DMS 273 (cell line): ENCODE data around the gene DNM3.
"Not testable (repeated sequence)": the region's sequence is repeated elsewhere in the genome, so short reads cannot be mapped to it uniquely, and the experiment has no call there.

ENCODE experiments used
- DNase-seq: peaks from one replicate; lab custom pipeline; 2025; ENCODE audit not compliant: unreplicated experiment; lab: John Stamatoyannopoulos, UW

Gene DNM3

GRCh38 chr1:172018727-172019311 lies 177.5 kb downstream of the DNM3 start:
- no peak for DNase-seq

GRCh38 chr1:172019976-172020375 lies 178.7 kb downstream of the DNM3 start:
- no peak for DNase-seq

- no peak for DNase-seq
These were observed 183.2 kb downstream of the DNM3 start for GRCh38 chr1:172024516-172024915.

- DNase-seq: not testable (repeated sequence)
These were observed 183.8 kb downstream of the DNM3 start for GRCh38 chr1:172024944-172025738.

- no peak for DNase-seq
These were observed 199.2 kb downstream of the DNM3 start for GRCh38 chr1:172040466-172040865.

- DNase-seq: no peak
These were observed 199.8 kb downstream of the DNM3 start for GRCh38 chr1:172041102-172041501.

- DNase-seq: peak; percentile 40
These were observed 200.4 kb downstream of the DNM3 start for GRCh38 chr1:172041742-172042141.

- peak; percentile 11 for DNase-seq
These were observed 202.6 kb downstream of the DNM3 start for GRCh38 chr1:172043900-172044299.

GRCh38 chr1:172051898-172052297 lies 210.6 kb downstream of the DNM3 start:
- no peak for DNase-seq

GRCh38 chr1:172054172-172054571 lies 212.9 kb downstream of the DNM3 start:
- DNase-seq: peak; percentile 18

- DNase-seq: not testable (repeated sequence)
These were observed 214.6 kb downstream of the DNM3 start for GRCh38 chr1:172055816-172056419.

GRCh38 chr1:172068334-172068733 lies 227.0 kb downstream of the DNM3 start:
- DNase-seq: no peak

GRCh38 chr1:172069051-172069450 lies 227.8 kb downstream of the DNM3 start:
- no peak for DNase-seq

- DNase-seq: no peak
These were observed 228.2 kb downstream of the DNM3 start for GRCh38 chr1:172069534-172069933.

- no peak for DNase-seq
These were observed 228.8 kb downstream of the DNM3 start for GRCh38 chr1:172070055-172070454.

GRCh38 chr1:172071746-172072145 lies 230.4 kb downstream of the DNM3 start:
- no peak for DNase-seq

- DNase-seq: not testable (repeated sequence)
These were observed 238.6 kb downstream of the DNM3 start for GRCh38 chr1:172079859-172080258.

- no peak for DNase-seq
These were observed 241.9 kb downstream of the DNM3 start for GRCh38 chr1:172083191-172083590.

- no peak for DNase-seq
These were observed 243.6 kb downstream of the DNM3 start for GRCh38 chr1:172084876-172085275.

GRCh38 chr1:172085317-172085716 lies 244.0 kb downstream of the DNM3 start:
- no peak for DNase-seq

GRCh38 chr1:172086137-172086536 lies 244.8 kb downstream of the DNM3 start:
- DNase-seq: no peak

GRCh38 chr1:172088256-172088655 lies 247.0 kb downstream of the DNM3 start:
- DNase-seq: no peak
